Subcutaneous abdominal adipose tissue (tissue), 5 donors: Measurements from ENCODE around the gene HBA1.
"Not testable (repeated sequence)": the region's sequence is repeated elsewhere in the genome, so short reads cannot be mapped to it uniquely, and the experiment has no call there.

Experiments used
- H3K27ac ChIP-seq: one replicate; pipeline ENCODE4 v1.7.0; 2013; ENCODE audit warnings: low read depth, mild to moderate bottlenecking, inconsistent platforms, low read length, moderate library complexity
- H3K27me3 ChIP-seq, 5 donors: one replicate each; pipeline ENCODE4 v1.7.0; 2013; ENCODE audit warnings: low read length in 5 of 5, inconsistent platforms in 1 of 5; ENCODE audit not compliant: control insufficient read depth in 5 of 5, insufficient read depth in 4 of 5
- H3K36me3 ChIP-seq, 5 donors: one replicate each; pipeline ENCODE4 v1.7.0; 2013; ENCODE audit warnings: low read length in 5 of 5; ENCODE audit not compliant: control insufficient read depth in 5 of 5, insufficient read depth in 5 of 5
- H3K4me1 ChIP-seq, 5 donors: one replicate each; pipeline ENCODE4 v1.7.0; 2013; ENCODE audit warnings: low read length in 5 of 5, mild to moderate bottlenecking in 3 of 5, moderate library complexity in 1 of 5; ENCODE audit not compliant: control insufficient read depth in 5 of 5, insufficient read depth in 5 of 5
- H3K4me3 ChIP-seq, 5 donors: one replicate each; pipeline ENCODE4 v1.7.0; 2013; ENCODE audit warnings: low read length in 5 of 5, low read depth in 1 of 5
- H3K9ac ChIP-seq, 5 donors: one replicate each; pipeline ENCODE4 v1.7.0; 2013; ENCODE audit warnings: low read length in 5 of 5, mild to moderate bottlenecking in 4 of 5, moderate library complexity in 3 of 5
- H3K9me3 ChIP-seq, 5 donors: one replicate each; pipeline ENCODE4 v1.7.0; 2013; ENCODE audit warnings: low read length in 5 of 5; ENCODE audit not compliant: control insufficient read depth in 5 of 5
- donor health status: healthy.
- donor health status: healthy.
- donor health status: healthy.
- donor health status: healthy.
- donor health status: healthy.

HBA1 gene

DNA sequence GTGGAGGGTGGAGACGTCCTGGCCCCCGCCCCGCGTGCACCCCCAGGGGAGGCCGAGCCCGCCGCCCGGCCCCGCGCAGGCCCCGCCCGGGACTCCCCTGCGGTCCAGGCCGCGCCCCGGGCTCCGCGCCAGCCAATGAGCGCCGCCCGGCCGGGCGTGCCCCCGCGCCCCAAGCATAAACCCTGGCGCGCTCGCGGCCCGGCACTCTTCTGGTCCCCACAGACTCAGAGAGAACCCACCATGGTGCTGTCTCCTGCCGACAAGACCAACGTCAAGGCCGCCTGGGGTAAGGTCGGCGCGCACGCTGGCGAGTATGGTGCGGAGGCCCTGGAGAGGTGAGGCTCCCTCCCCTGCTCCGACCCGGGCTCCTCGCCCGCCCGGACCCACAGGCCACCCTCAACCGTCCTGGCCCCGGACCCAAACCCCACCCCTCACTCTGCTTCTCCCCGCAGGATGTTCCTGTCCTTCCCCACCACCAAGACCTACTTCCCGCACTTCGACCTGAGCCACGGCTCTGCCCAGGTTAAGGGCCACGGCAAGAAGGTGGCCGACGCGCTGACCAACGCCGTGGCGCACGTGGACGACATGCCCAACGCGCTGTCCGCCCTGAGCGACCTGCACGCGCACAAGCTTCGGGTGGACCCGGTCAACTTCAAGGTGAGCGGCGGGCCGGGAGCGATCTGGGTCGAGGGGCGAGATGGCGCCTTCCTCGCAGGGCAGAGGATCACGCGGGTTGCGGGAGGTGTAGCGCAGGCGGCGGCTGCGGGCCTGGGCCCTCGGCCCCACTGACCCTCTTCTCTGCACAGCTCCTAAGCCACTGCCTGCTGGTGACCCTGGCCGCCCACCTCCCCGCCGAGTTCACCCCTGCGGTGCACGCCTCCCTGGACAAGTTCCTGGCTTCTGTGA is at the start of gene HBA1:
HBA1 (plus strand) TSS at position 204 of the 906 bp plus-strand sequence; CDS start at position 241, 37 bp downstream.
- H3K9ac ChIP-seq, H3K4me3 ChIP-seq, H3K9me3 ChIP-seq, H3K36me3 ChIP-seq, H3K27ac ChIP-seq: not testable (repeated sequence)
- Histone ChIP-seq H3K4me1 (peaks cover 0 to 20% (median 13%) of the 10 kb centered on the region in 5 donors), H3K27me3 (peaks cover 29 to 41% (median 34%) of the 10 kb centered on the region in 5 donors)

DNA sequence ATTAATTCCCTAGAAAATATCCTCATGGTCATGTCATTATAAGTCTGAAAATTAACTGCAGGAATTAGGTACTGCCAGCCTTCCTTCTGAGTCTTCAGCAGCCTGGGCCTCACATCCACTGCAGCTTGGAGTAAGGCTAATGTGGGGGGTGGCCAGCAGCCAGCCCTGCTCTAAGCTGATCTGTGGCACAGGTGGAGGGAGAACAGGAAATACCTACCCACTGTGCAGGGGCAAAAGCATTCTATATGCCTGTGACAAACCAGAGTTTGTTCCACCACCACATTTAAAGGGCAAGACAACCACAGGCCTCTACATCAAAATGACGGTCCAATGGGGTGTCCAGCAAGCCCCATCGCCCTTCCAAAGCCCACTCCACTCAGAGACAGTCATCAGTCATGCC is 47.4 kb upstream of the HBA1 start:
- Histone ChIP-seq H3K4me3 (no peak overlapping the region), H3K4me1 (peaks cover 0 to 8% (median 3%) of the 10 kb centered on the region in 5 donors), H3K27me3 (no peaks in the 10 kb centered on the region), H3K9ac (peak overlapping the region in 1 of 5 donors; percentile 23), H3K9me3 (no peaks in the 10 kb centered on the region), H3K36me3 (peaks cover 0 to 7% (median 4%) of the 10 kb centered on the region in 5 donors), H3K27ac (no peak overlapping the region)

GRCh38 chr16:130533-131173 is 45.8 kb upstream of the HBA1 start:
- no peak overlapping the region for H3K27ac ChIP-seq
- H3K9ac ChIP-seq, result no peak overlapping the region
- H3K36me3 ChIP-seq, result peaks cover 0 to 6% (median 0%) of the 10 kb centered on the region in 5 donors
- no peak overlapping the region for H3K4me3 ChIP-seq
- H3K27me3 ChIP-seq, result no peaks in the 10 kb centered on the region
- no peaks in the 10 kb centered on the region for H3K9me3 ChIP-seq
- H3K4me1 ChIP-seq, result peaks cover 0 to 8% (median 3%) of the 10 kb centered on the region in 5 donors

- no peaks in the 10 kb centered on the region for H3K27me3 ChIP-seq
- no peak overlapping the region for H3K27ac ChIP-seq
- no peaks in the 10 kb centered on the region for H3K9me3 ChIP-seq
- H3K4me3 ChIP-seq, result no peak overlapping the region
- H3K36me3 ChIP-seq, result peaks cover 0 to 6% (median 0%) of the 10 kb centered on the region in 5 donors
- peaks cover under 1 to 8% (median 4%) of the 10 kb centered on the region in 5 donors for H3K4me1 ChIP-seq
- H3K9ac ChIP-seq, result no peak overlapping the region
Observed at GRCh38 chr16:132120-132519, 44.4 kb upstream of the HBA1 start.

DNA sequence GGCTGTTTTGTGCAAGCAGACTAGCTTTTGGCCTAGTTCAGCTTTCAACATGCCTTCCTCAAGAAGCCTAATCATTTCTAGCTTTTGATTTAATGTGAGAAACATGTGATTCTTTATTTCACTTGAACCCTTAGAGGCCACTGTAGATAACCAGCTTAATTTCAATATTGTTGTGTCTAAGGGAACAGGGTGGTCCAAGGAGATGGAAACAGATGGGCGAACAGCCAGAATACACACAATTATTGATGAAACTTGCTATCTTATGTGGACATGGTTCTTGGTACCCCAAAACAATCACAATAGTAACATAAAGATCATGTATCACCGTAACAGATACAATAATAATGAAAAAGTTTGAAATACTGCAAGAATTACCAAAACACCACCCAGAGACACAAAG is 42.8 kb upstream of the HBA1 start:
- H3K36me3 ChIP-seq, result peaks cover 0 to 6% (median 0%) of the 10 kb centered on the region in 5 donors
- H3K27me3 ChIP-seq, result no peaks in the 10 kb centered on the region
- H3K9ac ChIP-seq, result peak overlapping the region in 1 of 5 donors; percentile 2
- no peak overlapping the region for H3K27ac ChIP-seq
- no peaks in the 10 kb centered on the region for H3K9me3 ChIP-seq
- no peak overlapping the region for H3K4me3 ChIP-seq
- H3K4me1 ChIP-seq, result peaks cover 1 to 17% (median 13%) of the 10 kb centered on the region in 5 donors

GRCh38 chr16:138049-138417 is 38.4 kb upstream of the HBA1 start:
- no peak overlapping the region for H3K27ac ChIP-seq

GRCh38 chr16:140175-140857 is 36.2 kb upstream of the HBA1 start:
- H3K27ac ChIP-seq, result no peak overlapping the region
- no peak overlapping the region for H3K9ac ChIP-seq

More at GRCh38 chr16:138049-138417, 38.4 kb upstream of the HBA1 start:
- Histone ChIP-seq H3K9ac (peak overlapping the region in 4 of 5 donors; percentile 75 to 88 (median 84)), H3K4me3 (peak overlapping the region; percentile 59 to 73 (median 65)), H3K4me1 (peaks cover 1 to 17% (median 13%) of the 10 kb centered on the region in 5 donors), H3K27me3 (peaks cover 0 to 5% (median 2%) of the 10 kb centered on the region in 5 donors), H3K36me3 (no peaks in the 10 kb centered on the region), H3K9me3 (no peaks in the 10 kb centered on the region)

GRCh38 chr16:142405-142967 is 34.0 kb upstream of the HBA1 start:
- no peak overlapping the region for H3K9ac ChIP-seq

More at GRCh38 chr16:140175-140857, 36.2 kb upstream of the HBA1 start:
- H3K4me3 ChIP-seq, result no peak overlapping the region
- H3K36me3 ChIP-seq, result no peaks in the 10 kb centered on the region
- H3K4me1 ChIP-seq, result peaks cover 0 to 14% (median 9%) of the 10 kb centered on the region in 5 donors
- H3K9me3 ChIP-seq, result no peaks in the 10 kb centered on the region
- peaks cover 2 to 12% (median 5%) of the 10 kb centered on the region in 5 donors for H3K27me3 ChIP-seq

GRCh38 chr16:143047-143446 is 33.4 kb upstream of the HBA1 start:
- H3K4me1 ChIP-seq, result peaks cover 0 to 4% (median 0%) of the 10 kb centered on the region in 5 donors
- no peaks in the 10 kb centered on the region for H3K36me3 ChIP-seq
- peaks cover 2 to 12% (median 5%) of the 10 kb centered on the region in 5 donors for H3K27me3 ChIP-seq
- H3K27ac ChIP-seq, result no peak overlapping the region
- H3K9ac ChIP-seq, result no peak overlapping the region
- no peak overlapping the region for H3K4me3 ChIP-seq
- H3K9me3 ChIP-seq, result no peaks in the 10 kb centered on the region

More at GRCh38 chr16:142405-142967, 34.0 kb upstream of the HBA1 start:
- Histone ChIP-seq H3K4me3 (no peak overlapping the region), H3K4me1 (peaks cover 0 to 9% (median 5%) of the 10 kb centered on the region in 5 donors), H3K36me3 (no peaks in the 10 kb centered on the region), H3K27ac (no peak overlapping the region), H3K27me3 (peaks cover 2 to 12% (median 5%) of the 10 kb centered on the region in 5 donors), H3K9me3 (no peaks in the 10 kb centered on the region)
